Activated CD4-positive, alpha-beta T cell treated with anti-CD3 and anti-CD28 coated beads for 36 hours (primary cell): Measurements from ENCODE around the gene SLC44A2. TPM values are rescaled to one million over a fixed set of nuclear protein-coding genes. Genes with fewer than 3 reads are reported as not detected.

Experiments used
- ATAC-seq: fragments of 200-7000 bp; cut with Tn5 transposase; one replicate; pipeline ENCODE4 v1.10.0; 2021; ENCODE audit warnings: mild to moderate bottlenecking, moderate library complexity
- CTCF ChIA-PET: fragments of 350-600 bp; sonication (Branson Sonifier 250); formaldehyde crosslinking; loops from one replicate; lab custom pipeline; 2021; ENCODE audit warnings: antibody characterized with exemption; lab: Charles Lee
- POLR2A ChIA-PET: fragments of 350-600 bp; sonication (Branson Sonifier 250); formaldehyde crosslinking; loops from one replicate; lab custom pipeline; 2021; ENCODE audit warnings: antibody characterized with exemption, inconsistent platforms; lab: Charles Lee
- DNase-seq: peaks from one replicate; pipeline ENCODE4 v3.0.0-alpha.2; 2020
- H3K27ac Mint-ChIP-seq: one replicate; pipeline ENCODE4 v1.8.0; 2021; ENCODE audit warnings: mixed read lengths
- H3K27me3 Mint-ChIP-seq: one replicate; pipeline ENCODE4 v1.8.0; 2021; ENCODE audit warnings: mixed read lengths
- H3K36me3 Mint-ChIP-seq: one replicate; pipeline ENCODE4 v1.8.0; 2021; ENCODE audit warnings: low read depth, mixed read lengths
- H3K4me1 Mint-ChIP-seq: one replicate; pipeline ENCODE4 v1.8.0; 2021; ENCODE audit warnings: mixed read lengths
- H3K4me3 Mint-ChIP-seq: one replicate; pipeline ENCODE4 v1.8.0; 2021; ENCODE audit warnings: mild to moderate bottlenecking, moderate library complexity, mixed read lengths
- H3K9me3 Mint-ChIP-seq: one replicate; pipeline ENCODE4 v1.8.0; 2021; ENCODE audit warnings: low read depth, mixed read lengths
- intact Hi-C, 2 experiments: fragments of 100-400 bp; cut with DNase I in 1 of 2; cut with micrococcal nuclease in 1 of 2; formaldehyde crosslinking; loops; one replicate each; pipeline versions ENCODE4 v1.14.2 to v1.15.1; 2022 to 2024; cut with DNase I, micrococcal nuclease
- total RNA-seq, 2 experiments: library from RNA; stranded (reverse); gene quantifications; one replicate each; pipeline ENCODE4 v1.2.3, GENCODE V29; 2021

Gene SLC44A2
- total RNA-seq, 2 experiments from 2014 or later, result 80.3 to 105 TPM

DNA sequence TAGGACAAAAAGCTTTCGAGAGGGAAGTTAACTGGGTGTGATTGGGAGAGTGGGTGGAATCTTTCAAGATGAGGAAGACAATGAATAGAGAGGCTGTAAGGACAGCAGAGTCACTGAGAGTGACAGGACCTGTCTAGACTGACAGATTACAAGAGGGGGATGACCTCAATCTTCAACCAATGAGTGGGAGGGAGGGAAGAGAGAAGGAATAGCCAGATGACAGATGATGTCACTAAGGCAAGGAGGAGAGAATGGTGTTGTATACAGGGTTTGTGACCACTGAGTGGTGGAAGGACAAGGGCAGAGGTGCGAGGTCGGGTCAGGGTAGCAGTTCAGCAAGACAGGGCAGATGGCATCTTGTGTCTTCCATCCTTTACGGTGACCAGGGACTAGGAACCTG is 23.0 kb downstream of the SLC44A2 start:
- no peaks in the 10 kb centered on the region for H3K27me3 Mint-ChIP-seq
- CTCF ChIA-PET, result interaction anchor here (0.7 to 13.4 kb wide), 3 partner anchors 10 to 216 kb away, joined by 3 to 239 read pairs (median 4); no protein-coding TSS in a partner anchor
- H3K4me1 Mint-ChIP-seq, result peaks cover 27% of the 10 kb centered on the region
- DNase-seq (no peak), ATAC-seq (peak; percentile 45)
- intact Hi-C loops, result no loop called here
- H3K36me3 Mint-ChIP-seq, result peaks cover 19% of the 10 kb centered on the region
- H3K4me3 Mint-ChIP-seq, result no peak overlapping the region
- no peaks in the 10 kb centered on the region for H3K9me3 Mint-ChIP-seq
- POLR2A ChIA-PET, result interaction anchor here (0.7 kb wide), 1 partner anchor 67 kb away, joined by 5 read pairs; no protein-coding TSS in a partner anchor
- H3K27ac Mint-ChIP-seq, result no peak overlapping the region

GRCh38 chr19:10651851-10652250 is 26.5 kb downstream of the SLC44A2 start:
- ChIA-PET POLR2A (interaction anchor here (0.6 to 1.2 kb wide), 5 partner anchors 14 to 86 kb away, joined by 3 to 6 read pairs (median 3); no protein-coding TSS in a partner anchor), CTCF (interaction anchor here (0.9 to 13.4 kb wide), 6 partner anchors 45 to 86 kb away, joined by 3 to 239 read pairs (median 6); partner anchors contain the start of gene KRI1)
- Mint-ChIP-seq H3K4me3 (peak overlapping the region; percentile 86), H3K27me3 (no peaks in the 10 kb centered on the region), H3K27ac (peak overlapping the region; percentile 47), H3K4me1 (peaks cover 26% of the 10 kb centered on the region), H3K9me3 (no peaks in the 10 kb centered on the region), H3K36me3 (peaks cover 33% of the 10 kb centered on the region)
- ATAC-seq (no peak), DNase-seq (no peak)
- intact Hi-C loops, result loop anchor here (2.0 to 5.0 kb wide), 4 partner anchors 71 to 277 kb away; partner anchors contain the start of genes CDC37 (in 1 of the 2), KEAP1 (in 1 of the 2), TIMM29 (in 1 of the 2) and YIPF2 (in 1 of the 2)

DNA sequence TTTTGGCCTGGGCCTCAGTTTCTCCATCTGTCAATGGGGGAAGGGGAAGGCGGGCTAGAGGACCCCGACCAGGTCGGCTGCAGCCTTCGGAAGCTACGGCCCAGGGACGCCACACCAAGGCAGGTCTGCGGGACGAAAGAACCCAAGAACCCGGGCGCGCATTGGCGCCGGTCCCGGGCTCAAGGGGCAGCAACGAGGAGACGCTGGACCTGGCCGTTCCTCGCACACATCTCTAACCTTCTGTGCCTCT is 28.1 kb downstream of the SLC44A2 start:
- Mint-ChIP-seq H3K4me1 (peaks cover 31% of the 10 kb centered on the region), H3K36me3 (peaks cover 40% of the 10 kb centered on the region), H3K9me3 (no peaks in the 10 kb centered on the region), H3K27me3 (no peaks in the 10 kb centered on the region), H3K4me3 (peak overlapping the region; percentile 86), H3K27ac (peak overlapping the region; percentile 97)
- no peak for ATAC-seq
- ChIA-PET POLR2A (interaction anchor here (0.5 to 0.7 kb wide), 3 partner anchors 10 to 697 kb away, joined by 3 to 8 read pairs (median 3); no protein-coding TSS in a partner anchor), CTCF (interaction anchor here (1.1 to 13.4 kb wide), 2 partner anchors 49 to 73 kb away, joined by 10 to 239 read pairs; partner anchors contain the start of gene QTRT1)
- no peak for DNase-seq
- intact Hi-C loops, result loop anchor here (1.0 to 5.0 kb wide), 6 partner anchors 73 to 459 kb away; partner anchors contain the start of genes CDC37 (in 1 of the 2), DNMT1 (in 1 of the 2), KEAP1 (in 1 of the 2) and TIMM29 (in 1 of the 2)

GRCh38 chr19:10653732-10654609 is 28.6 kb downstream of the SLC44A2 start, which contains the start of gene ILF3:
Gene ILF3 (plus strand): TSS chr19:10654346. CDS start chr19:10670606, 16,260 bp downstream.
- DNase-seq (peak; percentile 100), ATAC-seq (peak; percentile 82)
- POLR2A ChIA-PET, result interaction anchor here (0.5 to 0.6 kb wide), 2 partner anchors 10 to 150 kb away, joined by 3 to 8 read pairs; no protein-coding TSS in a partner anchor
- Mint-ChIP-seq H3K36me3 (peaks cover 43% of the 10 kb centered on the region), H3K4me1 (peaks cover 35% of the 10 kb centered on the region), H3K9me3 (no peaks in the 10 kb centered on the region), H3K27ac (peak within 1 kb of the TSS; percentile 97), H3K27me3 (no peaks in the 10 kb centered on the region), H3K4me3 (peak within 1 kb of the TSS; percentile 86)
- intact Hi-C loops, result loop anchor here (1.0 to 5.0 kb wide), 25 partner anchors 41 to 819 kb away; partner anchors contain the start of genes CARM1 (in 2 of the 2), QTRT1 (in 2 of the 2), ATG4D (in 1 of the 2) and CDC37 (in 1 of the 2)
- CTCF ChIA-PET, result interaction anchor here (1.1 to 13.4 kb wide), 2 partner anchors 48 to 73 kb away, joined by 10 to 239 read pairs; partner anchors contain the start of gene QTRT1

DNA sequence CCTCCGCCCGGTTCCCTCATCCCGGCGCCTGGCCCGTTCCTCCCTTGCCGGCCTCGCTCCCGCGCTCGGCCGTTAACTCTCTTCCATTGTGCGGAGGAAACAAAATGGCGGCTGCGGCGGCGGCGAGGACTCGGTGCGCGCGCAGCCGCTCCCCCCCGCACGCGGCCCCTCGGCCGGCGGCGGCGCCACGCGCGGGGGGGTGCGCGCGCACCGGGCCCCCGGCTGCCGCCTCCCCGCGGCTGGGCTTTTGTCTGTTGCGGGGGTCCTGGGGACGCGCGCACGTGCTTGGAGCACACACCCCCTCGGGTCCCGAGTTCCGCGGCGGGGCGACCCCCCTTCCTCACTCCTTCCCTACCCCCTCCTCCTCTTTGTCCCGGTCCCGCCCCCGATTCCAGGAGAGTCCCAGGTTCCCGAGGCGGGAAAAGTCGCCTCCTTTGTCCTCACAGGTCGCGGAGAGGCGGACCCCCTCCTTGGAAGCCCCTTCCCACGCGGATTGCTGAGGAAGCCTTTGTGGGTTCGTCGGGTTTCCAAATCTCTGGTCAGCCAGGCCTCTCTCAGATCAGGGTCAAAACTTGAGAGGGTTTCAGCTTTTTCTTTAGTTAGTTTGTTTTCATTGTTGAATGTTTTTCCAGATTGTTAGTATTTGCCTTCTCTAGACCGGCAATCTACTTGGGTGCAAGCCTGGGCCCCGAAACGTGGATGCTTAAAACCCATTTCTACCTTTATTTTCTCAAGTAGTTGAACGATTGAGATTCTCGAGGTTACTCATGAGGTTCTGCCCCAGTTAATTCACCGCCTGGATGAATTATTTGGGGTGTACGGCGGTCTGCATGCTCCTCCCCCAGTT is 29.5 kb downstream of the SLC44A2 start:
- H3K9me3 Mint-ChIP-seq, result no peaks in the 10 kb centered on the region
- H3K27me3 Mint-ChIP-seq, result no peaks in the 10 kb centered on the region
- ChIA-PET POLR2A (no interaction called here), CTCF (interaction anchor here (0.7 to 1.7 kb wide), 4 partner anchors 8 to 47 kb away, joined by 3 to 8 read pairs (median 6); partner anchors contain the start of gene QTRT1)
- ATAC-seq (peak; percentile 20), DNase-seq (peak; percentile 78)
- intact Hi-C loops, result loop anchor here (1.0 to 5.0 kb wide), 22 partner anchors 8 to 820 kb away; partner anchors contain the start of genes CARM1 (in 2 of the 2), QTRT1 (in 2 of the 2), ATG4D (in 1 of the 2) and CDC37 (in 1 of the 2)
- peak overlapping the region; percentile 86 for H3K4me3 Mint-ChIP-seq
- peak overlapping the region; percentile 86 for H3K27ac Mint-ChIP-seq
- peaks cover 46% of the 10 kb centered on the region for H3K36me3 Mint-ChIP-seq
- H3K4me1 Mint-ChIP-seq, result peaks cover 40% of the 10 kb centered on the region

DNA sequence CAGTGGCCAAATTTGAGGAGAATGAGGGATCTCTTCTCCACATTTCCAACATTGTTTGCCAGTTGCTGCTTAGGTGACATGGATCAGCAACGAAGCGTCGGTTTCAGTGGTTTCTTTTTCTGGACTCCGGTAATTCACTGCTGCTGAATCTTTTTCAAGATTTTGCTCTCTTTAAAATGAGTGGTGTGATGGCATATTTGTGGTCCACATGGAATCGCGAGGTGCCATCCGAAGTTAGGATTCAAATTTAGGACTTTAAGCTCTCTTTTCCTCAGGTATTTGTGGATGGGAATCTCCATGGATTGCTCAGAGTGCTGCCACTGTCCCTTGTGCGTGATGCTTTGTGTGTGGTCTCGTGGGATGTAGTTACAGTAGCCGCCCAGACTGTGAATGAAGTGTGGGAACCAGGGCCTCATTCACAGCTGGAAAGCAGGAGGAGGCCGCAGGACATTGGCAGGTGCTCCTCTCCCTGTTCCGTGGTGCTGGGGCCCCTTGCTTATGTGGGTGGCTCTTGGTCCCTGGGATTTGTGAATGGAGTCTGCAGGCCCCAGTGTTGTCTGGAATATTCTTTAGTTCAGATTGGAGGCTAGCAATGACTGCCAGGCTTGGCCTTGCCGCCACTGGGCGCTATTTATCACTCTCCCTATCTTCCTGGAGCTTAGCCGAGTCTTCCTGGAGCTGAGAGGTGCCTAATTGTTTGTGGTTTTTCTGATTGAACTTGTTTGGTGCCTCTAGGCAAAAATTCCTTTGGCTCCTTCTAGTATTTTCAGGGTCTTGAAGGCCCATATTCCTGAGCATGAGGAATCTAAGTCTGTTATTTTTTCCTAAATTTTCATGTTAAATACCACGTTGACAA is 30.3 kb downstream of the SLC44A2 start:
- DNase-seq (peak; percentile 35), ATAC-seq (no peak)
- Mint-ChIP-seq H3K4me3 (peak overlapping the region; percentile 86), H3K4me1 (peaks cover 47% of the 10 kb centered on the region), H3K9me3 (no peaks in the 10 kb centered on the region), H3K27ac (peak overlapping the region; percentile 86), H3K36me3 (peaks cover 52% of the 10 kb centered on the region), H3K27me3 (no peaks in the 10 kb centered on the region)
- intact Hi-C loops, result loop anchor here (1.0 to 2.0 kb wide), 6 partner anchors 8 to 549 kb away; partner anchors contain the start of genes CDKN2D (in 1 of the 2), PPAN (in 1 of the 2) and QTRT1 (in 1 of the 2)
- ChIA-PET CTCF (interaction anchor here (0.7 to 1.7 kb wide), 6 partner anchors 9 to 74 kb away, joined by 3 to 8 read pairs (median 4); partner anchors contain the start of gene QTRT1), POLR2A (interaction anchor here (0.6 to 1.1 kb wide), 4 partner anchors 9 to 113 kb away, joined by 3 to 4 read pairs (median 4); partner anchors contain the start of gene CDKN2D)

DNA sequence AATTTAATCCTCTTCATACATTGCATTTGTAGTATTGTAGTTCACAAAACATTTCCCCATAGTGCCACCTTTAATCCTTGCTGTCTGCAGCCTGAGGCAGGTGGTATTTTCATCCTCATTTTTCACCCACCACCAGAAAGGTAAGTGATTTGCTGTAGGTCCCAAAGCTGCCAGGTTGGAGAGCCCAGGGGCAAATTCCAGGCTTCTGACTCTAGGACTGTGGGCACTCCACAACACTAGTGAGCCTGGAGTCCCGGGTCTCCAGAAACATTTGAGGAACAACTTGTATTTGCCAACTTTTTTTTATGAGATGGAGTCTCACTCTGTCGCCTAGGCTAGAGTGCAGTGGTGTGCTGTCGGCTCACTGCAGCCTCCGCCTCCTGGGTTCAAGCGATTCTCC is 35.0 kb downstream of the SLC44A2 start:
- Mint-ChIP-seq H3K27me3 (no peaks in the 10 kb centered on the region), H3K4me1 (peaks cover 58% of the 10 kb centered on the region), H3K36me3 (peaks cover 46% of the 10 kb centered on the region), H3K4me3 (no peak overlapping the region), H3K27ac (peak overlapping the region; percentile 61), H3K9me3 (no peaks in the 10 kb centered on the region)
- ATAC-seq (no peak), DNase-seq (no peak)
- POLR2A ChIA-PET, result no interaction called here
- intact Hi-C loops, result no loop called here
- CTCF ChIA-PET, result interaction anchor here (0.7 to 1.9 kb wide), 2 partner anchors 16 to 115 kb away, joined by 4 to 6 read pairs; no protein-coding TSS in a partner anchor

- Mint-ChIP-seq H3K27me3 (no peaks in the 10 kb centered on the region), H3K4me1 (peaks cover 56% of the 10 kb centered on the region), H3K27ac (peak overlapping the region; percentile 80), H3K4me3 (no peak overlapping the region), H3K9me3 (no peaks in the 10 kb centered on the region), H3K36me3 (peaks cover 40% of the 10 kb centered on the region)
- no peak for DNase-seq
- POLR2A ChIA-PET, result interaction anchor here (0.6 to 2.1 kb wide), 3 partner anchors 10 to 38 kb away, joined by 3 to 11 read pairs (median 4); no protein-coding TSS in a partner anchor
- ATAC-seq, result no peak
- intact Hi-C loops, result no loop called here
- CTCF ChIA-PET, result interaction anchor here (0.6 to 2.2 kb wide), 5 partner anchors 9 to 81 kb away, joined by 3 to 10 read pairs (median 6); no protein-coding TSS in a partner anchor
Measured at GRCh38 chr19:10661946-10662345, 36.6 kb downstream of the SLC44A2 start.
